NCI-H128 (cell line): ENCODE data around the gene RAD54L.
"Not testable (repeated sequence)": the region's sequence is repeated elsewhere in the genome, so short reads cannot be mapped to it uniquely, and the experiment has no call there.

Experiments
- DNase-seq: peaks from one replicate; lab custom pipeline; 2025; ENCODE audit not compliant: unreplicated experiment; lab: John Stamatoyannopoulos, UW

RAD54L gene

GRCh38 chr1:46317323-46317722, 69.8 kb downstream of the RAD54L start:
- no peak for DNase-seq

- not testable (repeated sequence) for DNase-seq
These were observed 71.7 kb downstream of the RAD54L start for GRCh38 chr1:46319301-46319700.

DNA sequence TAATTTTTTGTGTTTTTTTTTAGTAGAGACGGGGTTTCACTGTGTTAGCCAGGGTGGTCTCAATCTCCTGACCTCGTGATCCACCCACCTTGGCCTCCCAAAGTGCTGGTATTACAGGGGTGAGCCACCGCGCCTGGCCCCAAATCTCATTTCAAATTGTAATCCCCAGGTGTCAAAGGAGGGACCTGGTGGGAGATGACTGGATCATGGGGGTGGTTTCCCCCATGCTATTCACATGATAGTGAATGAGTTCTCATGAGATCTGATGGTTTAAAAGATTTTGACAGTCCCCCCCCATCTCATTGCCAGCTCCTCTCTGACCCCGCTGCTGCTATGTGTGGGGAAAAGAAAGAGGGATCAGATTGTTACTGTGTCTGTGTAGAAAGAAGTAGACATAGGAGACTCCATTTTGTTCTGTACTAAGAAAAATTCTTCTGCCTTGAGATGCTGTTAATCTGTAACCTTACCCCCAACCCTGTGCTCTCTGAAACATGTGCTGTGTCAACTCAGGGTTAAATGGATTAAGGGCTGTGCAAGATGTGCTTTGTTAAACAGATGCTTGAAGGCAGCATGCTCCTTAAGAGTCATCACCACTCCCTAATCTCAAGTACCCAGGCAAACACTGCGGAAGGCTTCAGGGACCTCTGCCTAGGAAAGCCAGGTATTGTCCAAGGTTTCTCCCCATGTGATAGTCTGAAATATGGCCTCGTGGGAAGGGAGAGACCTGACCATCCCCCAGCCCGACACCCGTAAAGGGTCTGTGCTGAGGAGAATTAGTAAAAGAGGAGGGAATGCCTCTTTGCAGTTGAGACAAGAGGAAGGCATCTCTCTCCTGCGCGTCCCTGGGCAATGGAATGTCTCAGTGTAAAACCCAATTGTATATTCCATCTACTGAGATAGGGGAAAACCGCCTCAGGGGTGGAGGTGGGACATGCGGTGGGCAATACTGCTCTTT, 72.7 kb downstream of the RAD54L start:
- DNase-seq = not testable (repeated sequence)

GRCh38 chr1:46322191-46322590, 74.6 kb downstream of the RAD54L start:
- not testable (repeated sequence) for DNase-seq

GRCh38 chr1:46325285-46326076, 77.9 kb downstream of the RAD54L start:
- DNase-seq = not testable (repeated sequence)
